ENCODE measurements around the gene MARCHF3.

- TF ChIP-seq CTCF (IDR thresholded peaks at IDR 0.05) (no peak), POLR2A (IDR thresholded peaks at IDR 0.05; ENCODE audit: low read depth) (no peak)
Observed at GRCh38 chr5:126937771-126938170, 92.6 kb downstream of the MARCHF3 start.

Data from esophagus muscularis mucosa (tissue), 3 donors.